Brain microvascular endothelial cell (primary cell): ENCODE measurements around the gene IFNAR1.

Source experiments
- DNase-seq: peaks from one replicate; pipeline ENCODE4 v3.0.0-alpha.2; 2020
- H3K27ac ChIP-seq: fragments of 250-450 bp; sonication (Bioruptor Pico); 2 replicates; pipeline ENCODE4 v1.5.1; 2020; ENCODE audit warnings: mild to moderate bottlenecking, moderate library complexity
- H3K27me3 ChIP-seq: fragments of 250-450 bp; sonication (Bioruptor Pico); replicated peaks from 2 replicates; pipeline ENCODE4 v1.5.1; 2020; ENCODE audit warnings: mild to moderate bottlenecking
- H3K36me3 ChIP-seq: fragments of 250-450 bp; sonication (Bioruptor Pico); replicated peaks from 2 replicates; pipeline ENCODE4 v1.5.1; 2020; ENCODE audit warnings: mild to moderate bottlenecking
- H3K4me3 ChIP-seq: 2 replicates; pipeline ENCODE4 v1.5.1; 2011; ENCODE audit warnings: low read depth, mild to moderate bottlenecking, control low read depth, low read length, moderate library complexity
- CTCF ChIP-seq: IDR thresholded peaks from 2 replicates; pipeline ENCODE4 v1.5.1; 2011; ENCODE audit warnings: low read depth, mild to moderate bottlenecking, moderate library complexity, low read length, control low read depth, inconsistent platforms; ENCODE audit errors: missing control alignments
- in situ Hi-C: cut with HindIII; loops from 2 replicates; pipeline ENCODE4 v1.10.0; 2017; ENCODE audit warnings: low sequenced_read_pairs, low pct_ligation_motif_present

Gene IFNAR1

GRCh38 chr21:33390479-33390878 is 65.7 kb downstream of the IFNAR1 start:
- no peak for TF ChIP-seq CTCF
- Histone ChIP-seq H3K4me3 (no peak overlapping the region), H3K36me3 (no peaks in the 10 kb centered on the region), H3K27ac (no peak overlapping the region), H3K27me3 (no peaks in the 10 kb centered on the region)
- DNase-seq = no peak
- in situ Hi-C loops = no loop called here

DNA sequence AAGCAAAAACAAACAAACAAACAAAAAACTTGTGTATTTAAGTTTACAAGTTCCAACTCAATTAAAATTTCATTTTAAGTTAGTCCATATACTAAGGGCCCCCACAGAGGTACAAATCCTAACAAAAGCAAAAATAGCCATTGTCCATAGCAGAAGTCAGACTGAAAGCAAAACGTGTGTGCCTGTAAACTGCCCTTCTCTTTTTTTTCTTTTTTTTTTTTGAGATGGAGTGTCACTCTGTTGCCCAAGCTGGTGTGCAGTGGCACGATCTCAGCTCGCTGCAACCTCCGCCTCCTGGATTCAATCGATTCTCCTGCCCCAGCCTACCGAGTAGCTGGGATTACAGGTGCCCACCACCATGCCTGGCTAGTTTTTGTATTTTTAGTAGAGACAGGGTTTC is 66.9 kb downstream of the IFNAR1 start:
- Histone ChIP-seq H3K27me3 (no peaks in the 10 kb centered on the region), H3K27ac (no peak overlapping the region), H3K4me3 (no peak overlapping the region), H3K36me3 (no peaks in the 10 kb centered on the region)
- DNase-seq = no peak
- in situ Hi-C loops = no loop called here
- no peak for TF ChIP-seq CTCF

- no peaks in the 10 kb centered on the region for H3K36me3 ChIP-seq
- no peak for TF ChIP-seq CTCF
- H3K27ac ChIP-seq = no peak overlapping the region
- no peak for DNase-seq
- no peaks in the 10 kb centered on the region for H3K27me3 ChIP-seq
- no peak overlapping the region for H3K4me3 ChIP-seq
- in situ Hi-C loops = no loop called here
Observed at GRCh38 chr21:33392284-33392985, 67.7 kb downstream of the IFNAR1 start.

GRCh38 chr21:33393348-33393747 is 68.6 kb downstream of the IFNAR1 start:
- no peak for DNase-seq
- no peak for TF ChIP-seq CTCF
- in situ Hi-C loops = no loop called here
- Histone ChIP-seq H3K4me3 (no peak overlapping the region), H3K27ac (no peak overlapping the region), H3K36me3 (no peaks in the 10 kb centered on the region), H3K27me3 (no peaks in the 10 kb centered on the region)

DNA sequence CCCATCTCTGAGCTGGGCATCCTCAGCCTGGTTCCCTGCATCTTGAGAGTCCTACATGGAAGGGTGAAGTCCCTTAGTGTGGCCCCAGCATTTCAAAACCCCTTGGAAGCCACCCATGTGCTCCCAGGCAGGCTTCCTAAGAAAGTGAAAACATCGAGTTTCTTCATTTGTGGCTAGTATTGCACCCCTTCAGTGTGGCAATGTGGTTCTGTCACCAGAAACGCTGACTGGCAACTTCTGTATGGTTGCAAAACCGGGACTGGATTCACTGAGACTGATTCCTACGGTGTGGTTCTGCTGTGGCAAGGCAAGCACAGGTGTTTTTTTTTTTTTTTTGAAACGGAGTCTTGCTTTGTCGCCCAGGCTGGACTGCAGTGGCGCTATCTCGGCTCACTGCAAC is 69.5 kb downstream of the IFNAR1 start:
- in situ Hi-C loops = no loop called here
- H3K27me3 ChIP-seq = no peaks in the 10 kb centered on the region

More for the DNA sequence above, 69.5 kb downstream of the IFNAR1 start:
- Histone ChIP-seq H3K36me3 (no peaks in the 10 kb centered on the region), H3K4me3 (no peak overlapping the region), H3K27ac (no peak overlapping the region)
- TF ChIP-seq CTCF = no peak
- DNase-seq = no peak
